AG08396 (cell line): ENCODE results near the gene RIPOR3.
"Not testable (repeated sequence)": the region's sequence is repeated elsewhere in the genome, so short reads cannot be mapped to it uniquely, and the experiment has no call there.

ENCODE experiments used
- DNase-seq: peaks from one replicate; pipeline ENCODE4 v3.0.0; 2012; ENCODE audit warnings: low spot score, mixed read lengths

The RIPOR3 gene

DNA sequence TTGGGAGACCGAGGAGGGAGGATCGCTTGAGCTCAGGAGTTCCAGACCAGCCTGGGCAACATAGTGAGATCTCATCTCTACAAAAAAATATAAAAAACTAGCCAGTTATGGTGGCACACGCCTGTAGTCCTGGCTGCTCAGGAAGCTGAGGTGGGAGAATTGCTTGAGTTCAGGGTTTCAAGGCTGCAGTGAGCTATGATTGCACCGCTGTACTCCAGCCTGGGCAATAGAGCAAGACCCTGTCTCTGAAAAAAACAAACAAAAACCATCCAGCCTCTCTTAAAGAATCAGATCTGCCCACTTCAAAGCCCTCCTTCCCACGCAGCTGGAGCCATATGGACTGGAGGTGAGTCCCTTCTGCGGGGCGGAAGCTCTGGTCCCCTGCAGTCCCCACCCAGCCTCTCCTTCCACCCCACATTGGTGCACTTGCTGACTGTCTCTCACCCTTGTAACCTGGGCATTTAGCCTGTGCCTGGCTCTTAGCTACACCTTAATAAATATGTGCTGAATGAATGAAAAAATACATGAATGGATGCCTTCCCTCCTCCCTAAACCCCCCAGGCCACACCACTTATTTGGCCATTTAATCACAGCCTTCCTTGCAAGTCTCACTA, 32.9 kb upstream of the RIPOR3 start:
- no peak for DNase-seq

DNA sequence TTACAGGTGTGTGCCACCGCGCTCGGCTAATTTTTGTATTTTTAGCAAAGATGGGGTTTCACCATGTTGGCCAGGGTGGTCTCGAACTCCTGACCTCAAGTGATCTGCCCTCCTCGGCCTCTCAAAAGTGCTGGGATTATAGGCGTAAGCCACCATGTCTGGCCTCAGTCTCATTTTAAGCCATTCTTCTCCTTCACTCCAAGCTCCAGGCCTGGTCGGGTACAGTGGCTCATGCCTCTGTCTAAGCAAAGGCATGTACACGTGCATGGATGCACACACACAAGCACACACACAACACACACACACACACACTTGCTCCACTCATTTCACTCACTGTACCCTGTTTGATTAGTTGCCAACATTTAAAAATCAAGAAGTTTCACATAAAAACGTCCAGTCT, 32.3 kb upstream of the RIPOR3 start:
- DNase-seq: no peak

- no peak for DNase-seq
Measured at GRCh38 chr20:50722424-50723155, 31.2 kb upstream of the RIPOR3 start.

GRCh38 chr20:50721881-50722281, 30.5 kb upstream of the RIPOR3 start:
- no peak for DNase-seq

DNA sequence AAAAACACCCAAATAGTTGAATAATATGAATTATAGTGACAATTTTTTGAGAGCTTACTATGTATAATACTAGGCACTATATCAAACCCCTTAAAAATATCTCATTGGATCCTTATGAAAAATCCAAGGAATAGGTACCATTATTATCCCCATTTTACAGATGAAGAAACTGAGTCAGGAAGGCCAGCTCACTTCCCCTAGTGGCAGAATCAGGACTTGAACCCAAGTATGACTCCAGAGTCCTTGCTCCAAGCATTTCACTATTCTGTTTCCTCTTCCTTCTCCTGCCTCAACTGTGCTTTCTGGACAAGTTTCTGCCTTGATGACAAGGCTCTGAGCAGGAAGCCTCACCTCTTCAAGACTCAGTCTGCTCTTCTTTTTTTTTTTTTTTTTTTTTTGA, 29.2 kb upstream of the RIPOR3 start:
- DNase-seq: no peak

DNA sequence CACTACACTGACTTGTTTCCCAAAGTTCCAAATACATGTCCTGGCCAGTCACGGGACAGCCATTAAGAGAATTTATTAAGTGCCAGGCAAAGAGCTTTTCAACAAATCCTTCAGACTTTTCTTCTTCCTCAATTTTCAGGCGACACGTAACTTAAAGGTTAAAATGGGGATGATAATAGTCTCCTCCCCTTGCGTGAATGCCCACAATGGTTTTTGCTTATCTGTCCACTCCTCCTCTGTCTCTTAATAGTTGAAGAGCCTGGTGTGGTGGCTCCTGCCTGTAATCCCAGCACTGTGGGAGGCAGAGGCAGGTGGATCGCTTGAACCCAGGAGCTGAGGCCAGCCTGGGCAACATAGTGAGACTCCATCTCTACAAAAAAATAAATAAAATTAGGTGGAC, 28.7 kb upstream of the RIPOR3 start:
- DNase-seq: no peak

DNA sequence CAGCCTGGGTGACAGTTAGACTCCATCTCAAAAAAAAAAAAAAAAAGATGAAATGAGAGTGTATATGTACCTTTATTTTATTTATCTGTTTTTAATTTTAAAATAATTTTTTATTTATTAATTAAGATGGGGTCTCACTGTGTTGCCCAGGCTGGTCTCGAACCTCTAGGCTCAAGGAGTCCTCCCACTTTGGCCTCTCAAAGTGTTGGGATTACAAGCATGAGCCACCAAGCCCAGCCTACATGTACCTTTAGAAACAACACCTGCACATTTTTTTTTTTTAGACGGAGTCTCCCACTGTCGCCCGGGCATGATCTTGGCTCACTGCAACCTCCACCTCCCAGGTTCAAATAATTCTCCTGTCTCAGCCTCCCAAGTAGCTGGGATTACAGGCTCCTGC, 28.0 kb upstream of the RIPOR3 start:
- DNase-seq: no peak

DNA sequence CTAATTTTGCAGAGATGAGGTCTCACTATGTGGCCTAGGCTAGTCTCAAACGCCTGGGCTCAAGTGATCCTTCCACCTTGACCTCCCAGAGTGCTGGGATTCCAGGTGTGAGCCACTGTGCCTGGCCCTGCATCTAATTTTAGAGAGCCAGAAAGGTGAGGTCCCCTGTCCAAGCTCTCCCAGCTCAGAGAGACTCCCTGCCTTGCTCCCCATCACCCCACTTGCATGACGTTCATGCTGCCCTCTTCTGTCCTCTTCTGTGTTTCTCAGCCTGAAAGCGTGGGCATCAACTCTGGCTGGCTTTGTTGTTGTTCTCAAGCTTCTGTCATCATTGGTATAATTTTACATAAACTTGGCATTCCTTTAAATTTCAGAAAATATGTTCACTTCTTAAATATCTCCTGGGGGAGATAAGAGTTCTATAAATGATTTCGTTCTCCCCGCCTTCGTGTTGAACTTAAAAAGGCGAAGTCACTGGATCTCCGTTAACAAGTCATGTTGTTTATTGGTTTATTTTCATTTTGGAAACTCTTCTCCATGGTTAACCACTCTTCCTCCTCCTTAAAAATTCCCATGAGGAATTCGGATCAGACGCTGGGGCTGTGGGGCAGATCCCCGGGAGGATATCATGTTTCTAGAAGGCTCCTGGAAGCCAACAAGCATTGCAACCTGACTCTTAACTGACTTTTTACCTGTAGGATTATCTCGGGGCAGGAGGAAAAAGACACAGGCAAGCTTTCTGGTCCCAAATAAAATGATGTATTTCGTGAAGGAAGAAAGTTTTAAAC, 26.8 kb upstream of the RIPOR3 start:
- DNase-seq: no peak

- no peak for DNase-seq
Measured at GRCh38 chr20:50717312-50717711, 26.0 kb upstream of the RIPOR3 start.

DNA sequence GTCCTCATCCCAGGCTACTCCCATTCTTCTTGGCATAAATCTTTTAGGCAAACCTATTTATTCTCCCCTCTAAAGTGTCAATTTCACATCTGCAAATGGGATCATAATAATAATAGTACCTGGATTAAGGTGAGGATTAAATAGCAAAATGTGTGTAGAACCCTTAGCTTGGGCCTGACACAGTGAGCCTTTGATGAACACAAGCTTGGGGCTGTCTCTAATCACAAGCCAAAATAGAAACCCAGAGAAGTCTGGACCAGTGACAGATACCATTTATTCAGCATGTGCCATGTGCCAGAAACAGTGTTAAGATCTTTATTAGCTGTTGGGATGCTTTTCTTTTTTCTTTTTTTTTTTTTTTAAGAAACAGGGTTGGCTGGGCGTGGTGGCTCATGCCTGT, 25.2 kb upstream of the RIPOR3 start:
- no peak for DNase-seq

DNA sequence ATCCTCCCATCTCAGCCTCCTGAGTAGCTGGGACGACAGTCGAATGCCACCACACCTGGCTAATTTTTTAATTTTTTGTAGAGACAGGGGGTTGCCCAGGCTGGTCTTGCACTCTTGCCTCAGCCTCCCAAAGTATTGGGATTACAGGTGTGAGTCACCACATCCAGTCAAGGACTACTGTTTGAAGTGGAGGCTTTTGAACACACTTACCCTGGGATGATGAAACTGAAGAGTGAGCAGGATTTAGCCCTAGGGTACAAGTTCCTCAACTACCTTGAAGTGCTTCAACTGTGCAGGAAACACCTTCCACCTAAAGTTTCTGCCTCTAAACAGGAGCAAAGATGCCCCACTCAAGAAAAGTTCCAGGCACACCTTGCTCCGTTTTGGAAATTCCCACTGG, 24.4 kb upstream of the RIPOR3 start:
- no peak for DNase-seq

DNA sequence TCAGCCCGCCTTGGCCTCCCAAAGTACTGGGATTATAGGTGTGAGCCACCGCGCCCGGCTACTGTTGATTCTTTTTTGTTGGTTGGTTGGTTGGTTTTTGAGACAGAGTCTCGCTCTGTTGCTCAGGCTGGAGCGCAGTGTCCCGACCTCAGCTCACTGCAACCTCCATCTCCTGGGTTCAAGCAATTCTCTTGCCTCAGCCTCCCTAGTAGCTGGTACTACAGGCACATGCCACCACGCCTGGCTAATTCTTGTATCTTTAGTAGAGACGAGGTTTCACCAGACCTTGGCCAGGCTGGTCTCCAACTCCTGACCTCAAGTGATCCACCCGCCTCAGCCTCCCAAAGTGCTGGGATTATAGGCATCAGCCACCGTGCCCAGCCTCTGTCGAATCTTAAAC, 23.1 kb upstream of the RIPOR3 start:
- DNase-seq: not testable (repeated sequence)

DNA sequence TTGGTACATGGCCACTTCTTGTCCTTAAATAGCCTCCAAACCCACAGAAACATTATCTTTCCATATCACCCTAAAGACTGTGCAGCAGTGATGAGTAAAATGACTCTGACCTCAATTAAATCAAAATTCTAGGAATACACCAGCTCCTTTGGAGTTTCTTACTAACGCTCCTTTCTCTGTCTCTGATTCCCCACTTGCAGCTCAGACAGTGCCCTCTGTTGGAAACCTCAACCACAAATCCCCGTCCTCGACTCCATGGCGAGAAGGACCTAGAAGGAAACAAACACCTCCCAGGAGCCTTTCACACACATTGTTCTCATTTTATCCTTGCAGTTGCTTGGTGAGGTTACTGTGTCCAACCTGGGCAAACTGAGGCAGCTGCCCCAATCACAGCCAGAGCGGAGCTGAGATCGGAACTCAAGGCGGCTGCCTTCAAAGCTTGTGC, 22.3 kb upstream of the RIPOR3 start:
- no peak for DNase-seq

GRCh38 chr20:50712771-50713656, 21.7 kb upstream of the RIPOR3 start:
- DNase-seq: no peak

- DNase-seq: no peak
Measured at GRCh38 chr20:50711113-50711825, 19.9 kb upstream of the RIPOR3 start.

DNA sequence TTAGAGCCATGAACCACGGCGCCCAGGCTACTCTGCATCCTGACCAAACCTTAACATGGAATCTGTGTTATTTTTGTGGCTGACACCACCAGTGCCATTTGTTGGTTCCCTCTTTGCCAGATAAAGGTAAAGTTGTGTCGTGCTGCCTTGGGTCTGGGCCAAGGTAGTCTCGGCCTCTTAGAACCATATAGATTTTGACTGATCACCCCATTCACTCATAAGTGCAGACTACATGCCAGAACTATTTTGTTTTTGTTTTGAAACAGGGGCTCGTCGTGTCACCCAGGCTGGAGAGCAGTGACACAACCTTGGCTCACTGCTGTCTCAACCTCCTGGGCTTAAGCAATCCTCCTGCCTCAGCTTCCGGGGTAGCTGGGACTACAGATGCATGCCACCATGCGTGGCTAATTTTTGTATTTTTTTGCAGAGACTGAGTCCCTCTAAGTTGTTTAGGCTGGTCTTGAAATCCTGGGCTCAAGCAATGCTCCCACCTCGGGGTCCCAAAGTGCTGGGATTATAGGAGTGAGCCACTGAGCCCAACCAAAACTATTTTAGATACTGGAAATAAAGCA, 19.2 kb upstream of the RIPOR3 start:
- no peak for DNase-seq

DNA sequence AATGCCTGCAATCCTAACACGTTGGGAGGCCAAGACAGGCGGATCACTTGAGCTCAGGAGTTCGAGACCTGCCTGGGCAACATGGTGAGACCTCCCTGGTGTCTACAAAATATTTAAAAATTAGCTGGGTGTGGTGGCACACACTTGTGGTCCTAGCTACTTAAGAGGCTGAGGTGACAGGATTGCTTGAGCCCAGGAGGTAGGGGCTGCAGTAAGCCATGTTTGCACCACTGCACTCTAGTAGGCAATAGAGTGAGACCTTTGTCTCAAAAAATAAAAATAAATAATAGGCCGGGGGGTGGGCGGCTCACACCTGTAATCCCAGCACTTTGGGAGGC, 18.3 kb upstream of the RIPOR3 start:
- DNase-seq: no peak

GRCh38 chr20:50708845-50709635, 17.7 kb upstream of the RIPOR3 start:
- DNase-seq: no peak

DNA sequence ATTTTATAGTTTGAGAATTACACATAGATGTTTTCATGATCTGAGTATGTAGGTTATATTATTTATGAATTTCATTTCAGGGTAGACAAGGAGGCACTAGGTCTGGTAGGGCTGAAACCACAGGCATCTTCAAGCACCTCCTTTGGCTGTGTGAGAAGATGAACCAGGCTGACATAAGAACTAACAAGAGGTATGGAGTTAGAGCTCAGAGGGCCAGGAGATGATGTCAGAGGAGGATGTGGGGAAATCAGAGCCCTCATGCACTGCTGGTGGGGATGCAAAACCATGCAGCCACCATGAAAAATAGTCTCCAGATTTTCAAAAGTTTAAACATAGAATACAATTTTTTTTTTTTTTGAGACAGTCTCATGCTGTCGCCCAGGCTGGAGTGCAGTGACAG, 13.6 kb upstream of the RIPOR3 start:
- DNase-seq: peak; percentile 38

- DNase-seq: no peak
Measured at GRCh38 chr20:50704514-50704913, 13.2 kb upstream of the RIPOR3 start.
